Hepatocyte (in vitro differentiated cells): ENCODE data around the gene FAM89B. TPM values are rescaled to one million over a fixed set of nuclear protein-coding genes. Genes with fewer than 3 reads are reported as not detected.

Experiments
- DNase-seq: peaks from one replicate; pipeline ENCODE4 v3.0.0-alpha.2; 2016; ENCODE audit warnings: low spot score
- H2AFZ ChIP-seq: fragments of 200-600 bp; sonication (generic); 2 replicates; pipeline ENCODE4 v1.6.0; 2016; ENCODE audit warnings: antibody characterized with exemption, mild to moderate bottlenecking
- H3K27ac ChIP-seq: fragments of 200-600 bp; sonication (generic); 2 replicates; pipeline ENCODE4 v1.5.1; 2016; ENCODE audit warnings: mild to moderate bottlenecking
- H3K27me3 ChIP-seq: fragments of 200-600 bp; sonication (generic); 2 replicates; pipeline ENCODE4 v1.6.1; 2016
- H3K36me3 ChIP-seq: fragments of 200-600 bp; sonication (generic); replicated peaks from 2 replicates; pipeline ENCODE4 v1.5.1; 2016; ENCODE audit warnings: low read depth; ENCODE audit not compliant: insufficient read depth
- H3K4me1 ChIP-seq: fragments of 200-600 bp; sonication (generic); 2 replicates; pipeline ENCODE4 v1.5.1; 2016; ENCODE audit warnings: mild to moderate bottlenecking, moderate library complexity; ENCODE audit not compliant: insufficient read depth
- H3K4me2 ChIP-seq: fragments of 200-600 bp; sonication (generic); 2 replicates; pipeline ENCODE4 v1.6.0; 2016
- H3K4me3 ChIP-seq: fragments of 200-600 bp; sonication (generic); 2 replicates; pipeline ENCODE4 v1.5.1; 2016; ENCODE audit warnings: mild to moderate bottlenecking
- H3K79me2 ChIP-seq: fragments of 200-600 bp; sonication (generic); 2 replicates; pipeline ENCODE4 v1.6.0; 2017; ENCODE audit warnings: mild to moderate bottlenecking
- H3K9me2 ChIP-seq: fragments of 200-600 bp; sonication (generic); replicated peaks from 2 replicates; pipeline ENCODE4 v1.6.0; 2017; ENCODE audit warnings: mild to moderate bottlenecking; ENCODE audit not compliant: insufficient read depth
- H3K9me3 ChIP-seq: fragments of 200-600 bp; sonication (generic); 2 replicates; pipeline ENCODE4 v1.5.1; 2016; ENCODE audit warnings: low read depth, mild to moderate bottlenecking
- H4K20me1 ChIP-seq: fragments of 200-600 bp; sonication (generic); 2 replicates; pipeline ENCODE4 v1.6.0; 2016; ENCODE audit warnings: mild to moderate bottlenecking; ENCODE audit not compliant: insufficient read depth, poor library complexity, severe bottlenecking
- EZH2 ChIP-seq: fragments of 200-600 bp; sonication (generic); IDR thresholded peaks from 2 replicates; pipeline ENCODE4 v1.6.1; 2016; ENCODE audit warnings: antibody characterized with exemption, mild to moderate bottlenecking, borderline replicate concordance
- EZH2phosphoT487 ChIP-seq: fragments of 200-600 bp; sonication (generic); IDR thresholded peaks from one replicate; pipeline ENCODE4 v1.6.1; 2018; ENCODE audit warnings: antibody characterized with exemption, mild to moderate bottlenecking, low read depth, moderate library complexity; ENCODE audit not compliant: unreplicated experiment, severe bottlenecking
- WGBS: methylation state at CpG from one replicate; pipeline ENCODE4 v1.1.6; 2016; ENCODE audit warnings: low lambda C conversion rate; ENCODE audit errors: missing lambda C conversion rate; 5-methylcytosine and 5-hydroxymethylcytosine counted together
- polyA plus RNA-seq: library from polyadenylated mRNA; unstranded; fragments of >200 nt; fragmentation: Nextera tagmentation; extraction: Ambion mirVana; gene quantifications from 2 replicates; pipeline ENCODE4 v1.2.1, GENCODE V29; 2016
- total RNA-seq: library from RNA; depleted of rRNA; stranded (reverse); fragments of >200 nt; gene quantifications from 2 replicates; pipeline ENCODE4 v1.2.3, GENCODE V29; 2014
- TF ChIP-seq, protein P1 (sequence below): fragments of 200-600 bp; sonication (generic); IDR thresholded peaks from 2 replicates; pipeline ENCODE4 v1.5.1; 2016; ENCODE audit warnings: antibody characterized with exemption, mild to moderate bottlenecking; ENCODE audit not compliant: poor library complexity

Gene FAM89B
- total and polyA plus RNA-seq, 2 experiments from 2014 or later = 34.1 to 112 TPM

DNA sequence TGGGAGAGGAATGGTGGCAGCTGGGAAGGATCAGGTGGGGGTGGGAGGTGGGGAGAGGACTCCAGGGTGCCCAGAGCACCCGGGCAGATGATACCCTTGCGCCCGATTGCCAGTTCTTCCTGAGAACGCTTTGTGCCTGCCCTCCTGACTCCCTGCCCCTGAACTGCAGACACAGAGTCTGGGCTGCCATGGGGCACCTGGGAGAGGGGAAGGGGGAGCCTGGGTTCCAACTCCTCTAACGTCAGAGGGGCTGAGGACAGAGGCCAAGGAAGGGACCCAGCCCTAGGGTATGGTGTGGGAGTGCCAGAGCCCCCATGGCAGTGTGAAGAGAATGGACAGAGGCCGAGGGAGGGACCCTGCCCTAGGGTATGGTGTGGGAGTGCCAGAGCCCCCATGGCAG lies 24.2 kb downstream of the FAM89B start:
- H3K27ac ChIP-seq = no peak overlapping the region
- H4K20me1 ChIP-seq = no peaks in the 10 kb centered on the region
- no peaks in the 10 kb centered on the region for H3K79me2 ChIP-seq
- no peaks in the 10 kb centered on the region for H3K36me3 ChIP-seq
- H3K27me3 ChIP-seq = no peaks in the 10 kb centered on the region
- H3K4me1 ChIP-seq = peaks cover 13% of the 10 kb centered on the region
- H3K4me2 ChIP-seq = no peak overlapping the region
- no peak overlapping the region for H3K4me3 ChIP-seq
- no peaks in the 10 kb centered on the region for H3K9me3 ChIP-seq
- no peak for DNase-seq
- H3K9me2 ChIP-seq = no peaks in the 10 kb centered on the region
- WGBS = 86% methylated on average over 5 of the region's 6 CpGs
- TF ChIP-seq EZH2 = no peak
- H2AFZ ChIP-seq = no peak overlapping the region

DNA sequence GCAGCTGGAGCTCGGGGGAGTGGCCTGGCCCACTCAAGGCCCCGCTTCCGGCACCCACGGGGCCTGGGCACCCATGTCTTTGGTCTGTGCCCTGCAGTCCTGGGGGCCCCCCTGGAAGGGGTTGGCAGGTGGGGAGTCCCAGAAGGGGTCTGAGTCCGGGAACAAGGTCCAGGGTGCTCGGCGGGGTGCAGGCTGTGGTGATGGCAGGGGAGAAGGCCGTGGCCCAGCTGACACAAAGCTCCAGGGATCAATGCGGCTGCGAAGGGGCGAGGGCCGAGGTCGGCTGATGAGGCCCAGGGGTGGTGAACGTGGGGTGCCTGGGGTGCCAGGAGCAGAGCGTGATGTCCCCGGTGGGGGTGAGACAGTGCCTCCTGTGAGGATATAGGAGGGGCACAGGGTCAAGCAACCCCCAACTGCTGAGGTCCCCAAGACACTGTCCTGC lies 25.9 kb downstream of the FAM89B start:
- H3K27me3 ChIP-seq = no peaks in the 10 kb centered on the region
- TF ChIP-seq, protein P1, sequence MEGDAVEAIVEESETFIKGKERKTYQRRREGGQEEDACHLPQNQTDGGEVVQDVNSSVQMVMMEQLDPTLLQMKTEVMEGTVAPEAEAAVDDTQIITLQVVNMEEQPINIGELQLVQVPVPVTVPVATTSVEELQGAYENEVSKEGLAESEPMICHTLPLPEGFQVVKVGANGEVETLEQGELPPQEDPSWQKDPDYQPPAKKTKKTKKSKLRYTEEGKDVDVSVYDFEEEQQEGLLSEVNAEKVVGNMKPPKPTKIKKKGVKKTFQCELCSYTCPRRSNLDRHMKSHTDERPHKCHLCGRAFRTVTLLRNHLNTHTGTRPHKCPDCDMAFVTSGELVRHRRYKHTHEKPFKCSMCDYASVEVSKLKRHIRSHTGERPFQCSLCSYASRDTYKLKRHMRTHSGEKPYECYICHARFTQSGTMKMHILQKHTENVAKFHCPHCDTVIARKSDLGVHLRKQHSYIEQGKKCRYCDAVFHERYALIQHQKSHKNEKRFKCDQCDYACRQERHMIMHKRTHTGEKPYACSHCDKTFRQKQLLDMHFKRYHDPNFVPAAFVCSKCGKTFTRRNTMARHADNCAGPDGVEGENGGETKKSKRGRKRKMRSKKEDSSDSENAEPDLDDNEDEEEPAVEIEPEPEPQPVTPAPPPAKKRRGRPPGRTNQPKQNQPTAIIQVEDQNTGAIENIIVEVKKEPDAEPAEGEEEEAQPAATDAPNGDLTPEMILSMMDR = no peak
- TF ChIP-seq EZH2phosphoT487 (no peak), EZH2 (no peak)
- H3K79me2 ChIP-seq = no peaks in the 10 kb centered on the region
- no peak overlapping the region for H3K27ac ChIP-seq
- no peaks in the 10 kb centered on the region for H3K4me1 ChIP-seq
- H3K9me2 ChIP-seq = no peaks in the 10 kb centered on the region
- H3K9me3 ChIP-seq = no peaks in the 10 kb centered on the region
- H3K36me3 ChIP-seq = no peaks in the 10 kb centered on the region
- 98% methylated on average over 12 of the region's 16 CpGs for WGBS
- H2AFZ ChIP-seq = no peak overlapping the region
- H4K20me1 ChIP-seq = no peaks in the 10 kb centered on the region
- no peak overlapping the region for H3K4me2 ChIP-seq
- DNase-seq = no peak
- no peak overlapping the region for H3K4me3 ChIP-seq

DNA sequence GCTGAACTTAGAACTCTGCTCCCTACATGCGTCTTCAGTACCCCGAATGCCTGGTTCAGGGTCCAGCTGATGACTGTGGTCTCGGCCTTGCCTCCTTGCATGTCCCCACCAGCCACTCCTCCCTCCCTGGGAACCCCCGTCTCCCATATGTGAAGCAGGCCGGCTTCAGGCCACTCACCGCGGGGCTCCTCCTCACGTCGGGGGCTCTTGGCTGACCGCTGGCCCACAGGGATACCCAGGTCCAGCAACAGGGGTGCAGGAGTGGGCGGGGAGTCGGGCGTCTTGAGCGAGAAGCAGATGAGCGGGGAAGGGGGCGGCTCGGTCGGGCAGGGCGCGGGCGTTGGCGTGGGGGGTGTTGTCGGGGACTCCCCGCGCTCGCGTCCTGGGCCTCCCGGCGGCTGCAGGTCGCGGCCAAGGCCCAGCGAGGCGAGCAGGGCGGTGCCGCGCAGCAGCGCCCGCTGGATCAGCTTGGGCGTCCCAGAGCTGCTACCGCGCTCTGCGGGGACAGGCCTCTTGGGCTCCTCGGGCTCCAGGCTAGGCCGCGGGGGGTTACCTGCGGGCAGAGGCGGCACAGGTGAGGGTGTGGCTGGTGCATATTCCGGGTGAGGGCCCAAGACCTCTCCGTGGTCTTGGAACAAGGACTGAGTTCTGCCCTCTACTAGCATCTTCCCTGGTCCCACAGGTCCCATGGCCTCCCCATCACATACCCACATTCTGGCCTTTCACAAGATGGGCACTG lies 27.0 kb downstream of the FAM89B start:
- Histone ChIP-seq H3K9me2 (no peaks in the 10 kb centered on the region), H3K9me3 (no peaks in the 10 kb centered on the region), H3K4me3 (no peak overlapping the region), H3K27me3 (no peaks in the 10 kb centered on the region), H3K4me2 (no peak overlapping the region), H3K36me3 (no peaks in the 10 kb centered on the region), H3K4me1 (no peaks in the 10 kb centered on the region), H4K20me1 (no peaks in the 10 kb centered on the region), H2AFZ (no peak overlapping the region), H3K27ac (no peak overlapping the region), H3K79me2 (no peaks in the 10 kb centered on the region)
- WGBS = 95% methylated on average over 26 of the region's 49 CpGs
- DNase-seq = no peak
- TF ChIP-seq EZH2 = no peak

DNA sequence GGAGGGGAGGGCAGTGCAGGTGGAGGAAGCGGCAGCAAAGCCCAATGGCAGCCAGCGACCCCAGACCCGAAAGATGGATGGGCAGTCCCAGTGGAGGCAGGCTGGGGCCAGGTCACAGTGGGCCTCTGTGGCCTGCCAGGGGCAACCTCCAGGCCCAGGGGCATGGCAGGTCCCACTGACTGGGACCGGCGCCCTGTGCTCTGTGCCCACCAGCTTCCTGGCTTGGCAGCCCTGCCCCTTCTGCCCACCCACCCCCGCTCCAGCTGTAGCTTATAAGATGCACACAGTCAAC lies 27.6 kb downstream of the FAM89B start:
- H3K27me3 ChIP-seq = no peaks in the 10 kb centered on the region
- no peaks in the 10 kb centered on the region for H3K9me2 ChIP-seq
- no peak overlapping the region for H2AFZ ChIP-seq
- H3K9me3 ChIP-seq = no peaks in the 10 kb centered on the region
- no peaks in the 10 kb centered on the region for H3K36me3 ChIP-seq
- no peaks in the 10 kb centered on the region for H3K4me1 ChIP-seq
- DNase-seq = no peak
- H3K4me3 ChIP-seq = no peak overlapping the region
- 100% methylated on average over 4 of the region's 6 CpGs for WGBS
- H3K27ac ChIP-seq = no peak overlapping the region
- H3K79me2 ChIP-seq = no peaks in the 10 kb centered on the region
- no peak overlapping the region for H3K4me2 ChIP-seq
- no peaks in the 10 kb centered on the region for H4K20me1 ChIP-seq
- TF ChIP-seq EZH2 = no peak
- TF ChIP-seq, protein P1 = no peak
- TF ChIP-seq EZH2phosphoT487 = no peak
